G401 (cell line): ENCODE data around the gene XDH. TPM values are rescaled to one million over a fixed set of nuclear protein-coding genes. Genes with fewer than 3 reads are reported as not detected.

Experiments used
- DNase-seq: peaks from one replicate; pipeline ENCODE4 v3.0.0-alpha.2; 2015; ENCODE audit warnings: low spot score
- in situ Hi-C: cut with HindIII; loops from 2 replicates; pipeline ENCODE4 v1.10.0; 2016; ENCODE audit warnings: low sequenced_read_pairs, mixed read lengths
- total RNA-seq: library from RNA; depleted of rRNA; stranded (reverse); fragments of >200 nt; shearing (Covaris generic); gene quantifications from 2 replicates; pipeline ENCODE4 v1.2.3, GENCODE V29; 2014

XDH gene
- total RNA-seq, 1 experiment from 2014 or later: not detected

DNA sequence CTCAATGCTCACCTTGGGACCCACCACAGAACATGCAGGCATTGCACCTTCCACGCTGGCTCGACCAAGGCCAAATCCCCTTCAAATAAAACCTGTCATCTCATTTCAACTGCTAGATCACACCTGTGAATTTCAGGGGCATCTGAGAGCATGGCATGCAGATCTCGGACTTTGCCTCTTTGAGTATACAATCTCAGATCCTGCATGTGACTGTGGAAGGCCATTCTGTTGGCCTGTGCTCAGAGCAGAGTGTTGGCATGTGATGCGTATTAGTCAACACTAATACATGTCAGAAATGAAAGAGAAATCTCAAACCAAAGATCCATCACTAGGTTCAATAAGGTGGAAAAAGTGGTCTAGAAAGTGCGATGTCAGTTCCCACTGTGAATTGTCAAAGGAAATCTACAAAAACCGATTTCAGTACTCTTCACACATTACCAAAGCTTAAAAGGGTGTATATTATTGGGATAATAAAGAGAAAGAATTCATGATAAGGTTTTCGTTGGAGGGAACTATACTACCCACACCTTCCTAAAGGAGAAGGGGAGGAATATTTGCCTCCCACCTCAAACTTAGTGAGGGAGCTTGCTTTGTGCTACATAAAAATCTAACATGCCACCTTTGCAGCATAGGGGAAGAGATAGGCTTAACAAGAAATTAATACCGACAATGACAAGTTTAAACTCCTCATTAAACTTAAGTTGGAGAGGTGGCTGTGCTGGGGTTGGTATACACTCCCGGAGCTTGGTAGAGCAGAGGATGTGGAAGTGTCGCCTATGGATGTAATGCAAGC, 7.8 kb downstream of the XDH start:
- no peak for DNase-seq
- in situ Hi-C loops: no loop called here

GRCh38 chr2:31404827-31405226, 9.7 kb downstream of the XDH start:
- no peak for DNase-seq
- in situ Hi-C loops: no loop called here

GRCh38 chr2:31404302-31404701, 10.2 kb downstream of the XDH start:
- in situ Hi-C loops: no loop called here
- no peak for DNase-seq

- no peak for DNase-seq
- in situ Hi-C loops: no loop called here
Measured at GRCh38 chr2:31402388-31402787, 12.2 kb downstream of the XDH start.

GRCh38 chr2:31401580-31401979, 13.0 kb downstream of the XDH start:
- in situ Hi-C loops: no loop called here
- no peak for DNase-seq

- in situ Hi-C loops: no loop called here
Measured at GRCh38 chr2:31398881-31399280, 15.7 kb downstream of the XDH start.

DNA sequence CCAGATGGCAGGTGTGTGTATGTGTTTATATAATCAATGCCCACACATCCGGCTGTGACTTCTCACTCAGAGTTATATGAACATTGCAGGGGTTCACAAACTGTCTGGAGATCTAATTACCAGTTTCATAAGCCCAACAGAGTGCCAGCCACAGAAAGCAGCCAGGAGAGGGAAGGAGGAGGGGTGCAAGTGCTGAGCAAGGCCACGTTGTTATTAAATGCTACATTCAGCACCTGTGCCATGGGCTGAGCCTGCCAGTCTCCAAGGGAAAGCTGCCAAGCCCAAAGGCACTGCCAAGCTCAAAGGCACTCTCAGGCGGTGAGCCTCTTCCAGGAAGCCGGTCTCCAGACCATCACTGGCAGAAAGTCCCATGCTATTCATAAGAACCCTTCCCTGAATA, 17.4 kb downstream of the XDH start:
- in situ Hi-C loops: no loop called here
- peak; percentile 94 for DNase-seq

More at GRCh38 chr2:31398881-31399280, 15.7 kb downstream of the XDH start:
- DNase-seq: no peak

DNA sequence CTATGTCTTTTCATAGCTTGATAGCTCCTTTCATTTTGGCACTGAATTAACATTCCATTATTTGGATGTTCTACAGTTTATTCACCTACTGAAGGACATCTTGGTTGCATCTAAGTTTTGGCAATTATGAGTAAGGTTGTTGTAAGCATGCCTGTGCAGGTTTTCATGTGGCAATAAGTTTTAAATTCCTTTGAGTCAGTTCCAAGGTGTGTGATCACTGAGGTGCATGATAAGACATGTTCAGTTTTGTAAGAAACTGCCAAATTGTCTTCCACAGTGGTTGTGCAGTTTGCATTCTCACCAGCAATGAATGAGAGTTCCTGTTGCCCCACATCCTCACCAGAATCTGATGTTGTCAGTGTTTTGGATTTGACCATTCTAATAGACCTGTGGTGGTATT, 24.2 kb downstream of the XDH start:
- in situ Hi-C loops: no loop called here
- DNase-seq: no peak

GRCh38 chr2:31388736-31389135, 25.8 kb downstream of the XDH start:
- in situ Hi-C loops: no loop called here

GRCh38 chr2:31387850-31388249, 26.7 kb downstream of the XDH start:
- DNase-seq: no peak
- in situ Hi-C loops: no loop called here

More at GRCh38 chr2:31388736-31389135, 25.8 kb downstream of the XDH start:
- no peak for DNase-seq

DNA sequence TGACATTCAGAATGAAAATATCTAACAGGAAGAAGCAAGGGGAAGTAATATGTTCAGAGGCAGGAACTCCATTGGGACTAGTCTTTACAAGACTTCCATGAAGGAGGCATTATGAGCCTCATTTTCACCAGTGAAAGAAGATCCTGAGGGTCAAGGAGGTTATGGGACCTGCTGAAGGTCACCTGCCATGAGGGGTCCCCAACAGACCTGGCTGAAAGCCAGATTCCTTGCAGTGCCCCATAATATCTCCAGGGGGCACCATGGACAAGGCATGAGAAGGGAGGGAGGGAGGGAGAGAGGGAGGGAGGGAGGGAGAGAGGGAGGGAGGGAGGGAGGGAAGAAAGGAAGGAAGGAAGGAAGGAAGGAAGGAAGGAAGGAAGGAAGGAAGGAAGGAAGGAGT, 27.9 kb downstream of the XDH start:
- in situ Hi-C loops: no loop called here
- no peak for DNase-seq

DNA sequence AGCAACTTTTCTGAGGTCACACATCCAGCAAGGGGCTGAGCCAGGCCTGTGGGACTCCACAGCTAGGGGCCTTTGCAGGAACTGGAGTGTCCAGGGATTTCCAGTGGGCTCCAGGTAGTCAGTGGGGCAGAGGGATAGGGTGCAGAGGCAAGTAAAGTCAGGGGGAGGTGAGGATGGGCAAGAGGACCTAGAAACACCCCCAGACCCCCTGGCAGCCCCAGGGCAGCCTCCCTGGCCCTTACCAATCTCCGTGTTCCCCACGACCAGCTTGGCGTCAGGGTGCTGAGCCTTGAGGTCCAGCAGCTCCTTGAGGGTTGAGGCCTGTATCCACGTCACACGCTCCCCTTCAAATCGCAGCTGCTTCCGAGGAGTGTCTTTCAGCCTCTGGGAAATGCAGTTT, 28.4 kb downstream of the XDH start:
- in situ Hi-C loops: no loop called here
- no peak for DNase-seq

GRCh38 chr2:31384771-31385276, 29.7 kb downstream of the XDH start:
- in situ Hi-C loops: no loop called here

DNA sequence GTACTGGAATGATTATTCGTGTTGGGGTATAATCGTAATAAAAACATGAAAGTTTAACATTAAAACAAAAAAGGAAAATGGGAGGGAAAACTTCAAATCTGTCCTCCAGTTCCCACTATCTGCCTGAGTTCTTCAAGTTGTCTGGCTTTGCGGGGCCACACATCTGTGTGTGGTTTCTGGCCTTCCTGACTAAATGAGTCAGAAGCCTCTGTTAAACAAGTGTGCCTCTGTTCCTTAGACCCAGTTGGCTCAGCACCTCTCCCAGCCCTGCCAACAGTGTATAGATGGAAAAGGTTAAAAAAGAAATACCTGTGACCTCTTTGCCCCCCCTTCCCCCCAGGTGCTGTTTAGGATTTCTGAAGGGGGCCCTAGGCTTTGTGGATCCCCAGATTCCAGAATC, 30.2 kb downstream of the XDH start:
- in situ Hi-C loops: no loop called here
- DNase-seq: no peak

More at GRCh38 chr2:31384771-31385276, 29.7 kb downstream of the XDH start:
- no peak for DNase-seq

DNA sequence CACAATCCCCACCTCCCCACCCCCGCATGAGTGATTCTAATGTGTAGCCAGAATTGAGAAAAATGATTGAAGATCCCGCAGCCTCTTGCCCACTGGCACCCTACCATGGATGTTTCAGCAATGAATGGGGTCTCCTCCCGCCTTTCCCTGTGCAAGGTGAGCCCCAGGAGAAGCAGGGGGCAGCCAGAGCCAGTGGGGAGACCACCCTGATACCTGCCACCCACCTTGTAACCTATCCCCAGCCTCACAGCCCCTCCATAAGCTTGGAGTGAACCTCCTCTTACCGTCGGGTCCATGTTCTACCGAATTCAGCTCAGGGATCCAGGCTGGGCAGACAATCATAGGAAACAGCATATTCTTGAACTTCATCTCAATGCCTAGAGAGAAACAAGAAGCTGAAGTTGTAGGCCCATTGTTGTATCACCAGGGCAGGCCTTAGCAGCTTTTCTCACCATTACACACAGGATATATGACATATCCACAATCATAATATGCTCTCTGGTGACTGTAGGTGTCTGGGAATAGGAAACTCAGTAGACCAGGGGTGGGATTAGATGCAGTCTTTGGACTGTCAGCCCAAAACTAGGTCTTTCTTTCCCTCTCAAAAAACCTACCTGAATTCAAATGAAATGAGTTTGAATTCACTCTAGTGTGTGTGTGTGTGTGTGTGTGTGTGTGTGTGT, 30.9 kb downstream of the XDH start:
- DNase-seq: no peak
- in situ Hi-C loops: no loop called here

- in situ Hi-C loops: no loop called here
- DNase-seq: no peak
Measured at GRCh38 chr2:31382452-31383120, 32.0 kb downstream of the XDH start.

- no peak for DNase-seq
- in situ Hi-C loops: no loop called here
Measured at GRCh38 chr2:31381601-31382000, 32.9 kb downstream of the XDH start.

GRCh38 chr2:31380243-31380642, 34.3 kb downstream of the XDH start:
- in situ Hi-C loops: no loop called here
- no peak for DNase-seq

DNA sequence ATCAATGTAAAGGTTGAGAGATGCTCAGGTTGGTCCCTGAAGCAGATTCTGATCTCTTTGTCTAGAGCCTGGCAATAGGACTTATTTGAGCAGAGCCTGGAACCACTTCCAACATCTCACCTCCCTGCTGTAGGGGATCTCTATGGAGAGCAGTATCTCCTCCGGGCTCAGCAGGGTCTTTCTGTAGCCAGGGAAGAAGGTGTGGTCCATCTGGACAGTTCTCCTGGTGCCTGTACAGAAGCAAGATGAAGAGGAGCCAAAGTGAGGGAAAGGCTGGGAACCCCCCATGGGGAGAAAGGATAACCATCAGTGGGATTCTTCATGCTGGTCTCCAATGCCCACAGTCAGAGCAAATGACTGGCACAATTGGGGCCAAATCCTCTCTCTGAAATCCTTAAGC, 34.8 kb downstream of the XDH start:
- in situ Hi-C loops: no loop called here
- no peak for DNase-seq
